Mesothelial cell of epicardium (in vitro differentiated cells): ENCODE data around the gene FAM216A. TPM values are rescaled to one million over a fixed set of nuclear protein-coding genes. Genes with fewer than 3 reads are reported as not detected.

Experiments
- DNase-seq, 2 experiments: peaks; one replicate each; pipeline ENCODE4 v3.0.0; 2021; ENCODE audit warnings: low spot score in 2 of 2; ENCODE audit not compliant: unreplicated experiment in 2 of 2
- H3K27ac Mint-ChIP-seq: 2 replicates; pipeline ENCODE4 v1.8.0; 2021; ENCODE audit warnings: mixed read lengths
- H3K27me3 Mint-ChIP-seq: 2 replicates; pipeline ENCODE4 v1.8.0; 2021; ENCODE audit warnings: low read depth, mixed read lengths
- H3K36me3 Mint-ChIP-seq: 2 replicates; pipeline ENCODE4 v1.8.0; 2021; ENCODE audit warnings: mixed read lengths
- H3K4me1 Mint-ChIP-seq: 2 replicates; pipeline ENCODE4 v1.8.0; 2021; ENCODE audit warnings: mixed read lengths
- H3K4me3 Mint-ChIP-seq: 2 replicates; pipeline ENCODE4 v1.8.0; 2021; ENCODE audit warnings: mild to moderate bottlenecking, moderate library complexity, mixed read lengths
- H3K9me3 Mint-ChIP-seq: 2 replicates; pipeline ENCODE4 v1.8.0; 2021; ENCODE audit warnings: mixed read lengths
- total RNA-seq: library from RNA; stranded (reverse); gene quantifications from 3 replicates; pipeline ENCODE4 v1.2.1, GENCODE V29; 2021
- TF ChIP-seq, protein P1 (sequence below): fragments of 200-600 bp; sonication (generic); IDR thresholded peaks from one replicate; pipeline ENCODE4 v1.5.0; 2021; ENCODE audit warnings: antibody characterized with exemption; ENCODE audit not compliant: unreplicated experiment

FAM216A gene
- total RNA-seq, 1 donor from 2014 or later = 9.9 TPM

DNA sequence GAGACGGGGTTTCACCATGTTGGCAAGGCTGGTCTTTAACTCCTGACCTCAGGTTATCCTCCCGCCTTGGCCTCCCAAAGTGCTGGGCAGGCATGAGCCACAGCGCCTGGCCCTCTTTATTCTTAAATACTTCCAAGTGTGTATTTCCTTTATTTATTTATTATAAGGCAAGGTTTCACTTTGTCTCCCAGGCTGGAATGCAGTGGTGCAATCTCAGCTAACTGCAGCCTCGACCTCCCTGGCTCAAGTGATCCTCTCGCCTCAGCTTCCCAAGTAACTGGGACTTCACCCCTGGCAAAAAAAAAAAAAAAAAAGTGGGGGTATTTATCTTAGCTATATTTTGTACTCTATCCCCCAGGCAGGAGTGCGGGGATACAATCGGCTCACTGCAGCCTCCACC is 6.8 kb downstream of the FAM216A start:
- Mint-ChIP-seq H3K4me3 (no peak overlapping the region), H3K27ac (no peak overlapping the region)
- no peak for DNase-seq

DNA sequence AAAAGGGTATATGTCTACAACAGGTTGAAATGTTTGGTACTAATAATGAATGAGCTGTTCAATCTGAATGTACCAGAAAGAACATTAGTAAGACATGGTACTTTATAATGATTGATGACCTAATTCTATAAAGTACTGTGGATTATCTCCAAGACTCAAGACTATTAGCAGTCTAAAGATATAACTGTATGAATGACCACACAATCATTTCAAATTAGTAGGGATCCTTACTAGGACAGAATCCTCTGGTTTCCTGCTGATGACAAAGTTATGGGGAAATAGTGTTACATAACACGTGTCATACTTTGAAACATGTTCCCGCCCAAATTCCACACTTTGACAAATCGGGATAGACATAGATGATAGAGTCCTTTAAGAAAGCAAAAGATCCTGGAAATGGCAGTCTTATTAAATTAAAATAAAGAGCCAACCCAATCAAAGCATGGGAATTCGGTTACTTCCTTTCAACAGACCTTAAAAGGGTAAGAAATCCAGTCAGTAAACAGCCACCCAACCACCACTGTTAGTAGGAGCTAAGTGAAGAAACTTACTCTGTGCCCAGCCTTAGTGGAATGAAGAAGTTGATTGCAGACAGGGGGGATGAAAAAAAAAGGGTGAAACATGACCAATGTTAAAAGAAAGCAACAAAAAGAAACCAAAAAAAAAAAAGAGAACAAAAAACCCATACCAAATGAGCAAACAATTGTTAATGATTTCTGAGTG is 30.5 kb downstream of the FAM216A start:
- H3K4me3 Mint-ChIP-seq = no peak overlapping the region

More for the DNA sequence above, 6.8 kb downstream of the FAM216A start:
- TF ChIP-seq, protein P1, sequence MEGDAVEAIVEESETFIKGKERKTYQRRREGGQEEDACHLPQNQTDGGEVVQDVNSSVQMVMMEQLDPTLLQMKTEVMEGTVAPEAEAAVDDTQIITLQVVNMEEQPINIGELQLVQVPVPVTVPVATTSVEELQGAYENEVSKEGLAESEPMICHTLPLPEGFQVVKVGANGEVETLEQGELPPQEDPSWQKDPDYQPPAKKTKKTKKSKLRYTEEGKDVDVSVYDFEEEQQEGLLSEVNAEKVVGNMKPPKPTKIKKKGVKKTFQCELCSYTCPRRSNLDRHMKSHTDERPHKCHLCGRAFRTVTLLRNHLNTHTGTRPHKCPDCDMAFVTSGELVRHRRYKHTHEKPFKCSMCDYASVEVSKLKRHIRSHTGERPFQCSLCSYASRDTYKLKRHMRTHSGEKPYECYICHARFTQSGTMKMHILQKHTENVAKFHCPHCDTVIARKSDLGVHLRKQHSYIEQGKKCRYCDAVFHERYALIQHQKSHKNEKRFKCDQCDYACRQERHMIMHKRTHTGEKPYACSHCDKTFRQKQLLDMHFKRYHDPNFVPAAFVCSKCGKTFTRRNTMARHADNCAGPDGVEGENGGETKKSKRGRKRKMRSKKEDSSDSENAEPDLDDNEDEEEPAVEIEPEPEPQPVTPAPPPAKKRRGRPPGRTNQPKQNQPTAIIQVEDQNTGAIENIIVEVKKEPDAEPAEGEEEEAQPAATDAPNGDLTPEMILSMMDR = no peak
- H3K36me3 Mint-ChIP-seq = peaks cover 7% of the 10 kb centered on the region
- no peaks in the 10 kb centered on the region for H3K9me3 Mint-ChIP-seq
- H3K4me1 Mint-ChIP-seq = no peaks in the 10 kb centered on the region
- no peaks in the 10 kb centered on the region for H3K27me3 Mint-ChIP-seq

DNA sequence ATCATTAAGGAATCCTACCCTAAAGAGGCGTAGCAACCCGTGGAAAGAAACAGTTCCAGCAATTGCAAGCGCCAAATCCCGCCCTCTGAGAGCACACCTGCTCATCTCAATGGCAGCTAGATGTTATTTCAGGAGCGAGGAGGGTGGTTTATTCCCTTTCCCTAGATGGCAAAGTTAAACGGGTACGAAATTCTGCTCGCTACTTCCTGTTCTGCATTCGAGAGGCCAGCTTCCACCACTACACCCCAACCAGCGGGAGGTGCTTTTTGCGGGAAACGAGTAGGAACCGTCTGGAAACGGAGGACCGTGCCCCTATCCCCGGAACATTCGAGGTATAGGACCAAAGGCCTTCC is 32.7 kb downstream of the FAM216A start:
- DNase-seq = peak in 1 of 2 experiments; percentile 38
- TF ChIP-seq, protein P1 = no peak

More for the DNA sequence above, 30.5 kb downstream of the FAM216A start:
- no peak for DNase-seq
- peak overlapping the region; percentile 66 for H3K27ac Mint-ChIP-seq
- H3K36me3 Mint-ChIP-seq = peaks cover 11% of the 10 kb centered on the region
- peaks cover 31% of the 10 kb centered on the region for H3K4me1 Mint-ChIP-seq
- no peaks in the 10 kb centered on the region for H3K27me3 Mint-ChIP-seq
- peaks cover 6% of the 10 kb centered on the region for H3K9me3 Mint-ChIP-seq
- TF ChIP-seq, protein P1 = no peak

DNA sequence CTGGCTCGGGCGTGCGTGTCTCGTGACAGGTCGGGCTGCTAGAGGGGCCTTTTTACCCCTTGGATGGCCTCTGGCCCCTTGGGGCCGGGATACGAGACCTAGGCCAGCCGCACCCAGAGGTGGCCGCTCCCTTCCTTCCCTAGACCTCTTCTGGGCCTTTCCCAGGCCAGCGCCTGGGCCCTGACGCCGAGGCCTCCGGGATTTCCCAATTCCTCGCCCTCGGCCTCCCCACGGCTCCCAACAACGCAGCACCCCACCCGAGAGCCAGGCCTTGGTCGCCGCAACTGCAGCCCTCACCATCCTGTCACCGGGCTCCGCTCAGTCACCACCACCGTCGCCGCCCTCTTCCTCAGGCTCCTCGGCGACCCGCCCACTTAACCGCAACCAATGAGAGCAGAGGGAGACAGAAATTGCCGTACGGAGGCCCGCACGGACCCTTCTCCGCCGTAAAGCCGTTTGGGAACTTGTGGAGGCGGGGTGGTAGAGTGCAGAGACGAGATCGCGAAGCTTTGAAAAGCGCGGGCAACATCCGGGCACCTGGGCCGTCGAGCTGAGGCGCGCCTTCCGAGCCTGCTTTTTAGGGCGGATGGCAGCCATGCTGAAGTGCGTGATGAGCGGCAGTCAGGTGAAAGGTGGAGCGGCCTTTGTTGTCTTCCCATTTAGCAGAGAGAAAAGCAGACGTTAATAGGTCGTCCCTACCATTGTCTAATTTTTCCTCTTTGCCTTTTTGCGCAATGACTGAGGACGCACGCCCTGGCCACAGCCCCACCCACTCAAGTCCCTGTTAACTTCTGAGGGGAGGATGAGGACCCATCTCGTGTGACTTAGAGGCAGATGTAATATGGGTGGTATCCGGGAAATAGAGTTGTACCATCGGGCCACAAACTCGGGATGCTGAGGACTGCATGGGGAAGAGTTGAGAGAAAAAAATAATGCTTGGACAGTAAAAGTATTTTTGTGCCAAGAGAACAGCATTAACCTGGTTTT is 33.4 kb downstream of the FAM216A start, which contains the start of the genes RAD9B and VPS29:
TSS of gene RAD9B (plus strand) at position 580 of the 987 bp plus-strand sequence. CDS start at position 587, 7 bp downstream.
TSS of gene VPS29 (minus strand) at position 360 of the 987 bp plus-strand sequence. CDS start at position 300, 60 bp downstream.
- peak; percentile 90 to 95 for DNase-seq
- Mint-ChIP-seq H3K27me3 (no peaks in the 10 kb centered on the region), H3K4me3 (peak within 1 kb of the TSS; percentile 98), H3K36me3 (peaks cover 2% of the 10 kb centered on the region), H3K27ac (peak within 1 kb of the TSS; percentile 97), H3K4me1 (peaks cover 31% of the 10 kb centered on the region), H3K9me3 (peaks cover 6% of the 10 kb centered on the region)
- TF ChIP-seq, protein P1 = no peak

More for the DNA sequence above, 32.7 kb downstream of the FAM216A start:
- H3K27me3 Mint-ChIP-seq = no peaks in the 10 kb centered on the region
- H3K27ac Mint-ChIP-seq = peak overlapping the region; percentile 97
- peaks cover 31% of the 10 kb centered on the region for H3K4me1 Mint-ChIP-seq
- peak overlapping the region; percentile 98 for H3K4me3 Mint-ChIP-seq
- peaks cover 6% of the 10 kb centered on the region for H3K9me3 Mint-ChIP-seq
- H3K36me3 Mint-ChIP-seq = peaks cover 2% of the 10 kb centered on the region

DNA sequence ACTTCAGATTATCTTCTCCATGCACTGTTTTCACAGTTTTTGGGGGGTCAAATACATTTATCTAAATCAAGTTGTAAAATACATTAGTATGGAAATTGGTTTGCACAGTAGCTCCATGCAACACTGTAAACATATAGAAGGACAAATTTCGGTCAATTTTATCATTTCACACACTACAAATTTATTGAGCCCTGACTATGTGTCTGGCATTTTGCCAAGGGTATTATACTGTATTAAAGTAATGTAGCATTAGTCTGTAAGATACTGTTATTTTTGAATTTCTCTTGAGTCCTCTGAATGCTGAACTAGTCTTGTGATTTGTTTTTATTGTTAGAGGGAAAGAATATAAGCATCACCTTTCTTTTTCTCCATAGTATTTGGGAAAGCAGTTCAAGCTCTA is 34.8 kb downstream of the FAM216A start:
- TF ChIP-seq, protein P1 = no peak
- H3K27ac Mint-ChIP-seq = no peak overlapping the region

More for the DNA sequence above, 34.8 kb downstream of the FAM216A start:
- DNase-seq = no peak
- Mint-ChIP-seq H3K9me3 (peaks cover 6% of the 10 kb centered on the region), H3K36me3 (peaks cover 2% of the 10 kb centered on the region), H3K27me3 (no peaks in the 10 kb centered on the region), H3K4me3 (no peak overlapping the region), H3K4me1 (peaks cover 31% of the 10 kb centered on the region)
